Measurements from ENCODE around the gene TPRA1. TPM values are rescaled to one million over a fixed set of nuclear protein-coding genes. Genes with fewer than 3 reads are reported as not detected.

TPRA1 gene
- total RNA-seq, 1 experiment from 2014 or later = 35.1 TPM

DNA sequence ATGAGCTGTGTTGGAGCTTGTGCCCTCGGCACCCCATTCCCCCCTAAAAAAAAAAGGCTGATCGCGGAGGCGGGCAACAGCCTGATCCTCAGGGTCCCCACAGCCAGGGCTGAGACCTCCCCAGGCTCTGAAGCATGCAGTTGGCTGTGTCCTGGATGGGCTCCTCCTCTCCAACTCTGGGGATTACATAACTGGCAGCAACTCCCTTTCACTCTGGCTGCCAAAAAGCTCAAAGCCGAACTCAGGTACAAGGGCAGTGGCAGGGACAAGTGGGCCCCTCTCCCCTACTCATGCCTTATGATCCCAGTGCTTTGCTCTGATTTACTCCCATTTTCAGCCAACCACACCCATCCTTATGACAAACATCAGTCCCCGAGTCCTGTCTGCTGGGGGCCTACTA lies 18.3 kb downstream of the TPRA1 start:
- Histone ChIP-seq H3K4me2 (ENCODE audit: low read length) (no peak overlapping the region), H3K27ac (ENCODE audit: low read depth, low read length) (no peak overlapping the region), H3K4me3 (replicated peaks in 1 of 2; ENCODE audit: low read depth in 1 of 2, low read length in 2 of 2) (no peak overlapping the region), H3K36me3 (ENCODE audit: control insufficient read depth in 1 of 2, insufficient read depth in 2 of 2, low read length in 2 of 2) (peaks cover 3 to 17% of the 10 kb centered on the region in 2 experiments; a peak in 3 of 4 replicates), H3K4me1 (ENCODE audit: control insufficient read depth in 1 of 2, insufficient read depth in 2 of 2, low read length in 2 of 2) (peaks cover 0 to 4% of the 10 kb centered on the region in 2 experiments; a peak in 1 of 4 replicates), H3K27me3 (ENCODE audit: insufficient read depth, low read length) (no peaks in the 10 kb centered on the region), H3K9me3 (ENCODE audit: control insufficient read depth in 1 of 2, insufficient read depth in 1 of 2, low read depth in 1 of 2, low read length in 2 of 2) (no peaks in the 10 kb centered on the region), H3K9ac (ENCODE audit: low read length) (no peak overlapping the region), H3K79me2 (ENCODE audit: insufficient read depth, low read length) (no peaks in the 10 kb centered on the region), H4K20me1 (ENCODE audit: insufficient read depth) (no peaks in the 10 kb centered on the region), H2AFZ (ENCODE audit: low read depth, low read length, poor library complexity, severe bottlenecking) (no peak overlapping the region), H3K9me2 (ENCODE audit: insufficient read depth) (no peaks in the 10 kb centered on the region)
- TF ChIP-seq JUND (IDR thresholded peaks at IDR 0.05) (no peak), CEBPB (IDR thresholded peaks at IDR 0.05; ENCODE audit: low read depth) (no peak), ZNF274 (IDR thresholded peaks at IDR 0.05; ENCODE audit: low read depth, low read length) (no peak), FOSL1 (IDR thresholded peaks at IDR 0.05; ENCODE audit: low read depth) (no peak), CBX3 (IDR thresholded peaks at IDR 0.05; ENCODE audit: low read depth) (no peak), EZH2 (IDR thresholded peaks at IDR 0.05) (no peak), POLR2AphosphoS5 (IDR thresholded peaks at IDR 0.05; ENCODE audit: low read depth, low read length) (no peak), SP1 (IDR thresholded peaks at IDR 0.05; ENCODE audit: low read depth) (no peak), SRF (IDR thresholded peaks at IDR 0.05; ENCODE audit: low read depth) (no peak), YY1 (IDR thresholded peaks at IDR 0.05; ENCODE audit: extremely low read depth, insufficient replicate concordance, low read depth, low read length) (no peak), POLR2A (IDR thresholded peaks at IDR 0.05; ENCODE audit: borderline replicate concordance, extremely low read depth, insufficient read depth, insufficient read length) (no peak), RAD21 (IDR thresholded peaks at IDR 0.05; ENCODE audit: low read depth) (no peak)
- TF ChIP-seq, protein P1, sequence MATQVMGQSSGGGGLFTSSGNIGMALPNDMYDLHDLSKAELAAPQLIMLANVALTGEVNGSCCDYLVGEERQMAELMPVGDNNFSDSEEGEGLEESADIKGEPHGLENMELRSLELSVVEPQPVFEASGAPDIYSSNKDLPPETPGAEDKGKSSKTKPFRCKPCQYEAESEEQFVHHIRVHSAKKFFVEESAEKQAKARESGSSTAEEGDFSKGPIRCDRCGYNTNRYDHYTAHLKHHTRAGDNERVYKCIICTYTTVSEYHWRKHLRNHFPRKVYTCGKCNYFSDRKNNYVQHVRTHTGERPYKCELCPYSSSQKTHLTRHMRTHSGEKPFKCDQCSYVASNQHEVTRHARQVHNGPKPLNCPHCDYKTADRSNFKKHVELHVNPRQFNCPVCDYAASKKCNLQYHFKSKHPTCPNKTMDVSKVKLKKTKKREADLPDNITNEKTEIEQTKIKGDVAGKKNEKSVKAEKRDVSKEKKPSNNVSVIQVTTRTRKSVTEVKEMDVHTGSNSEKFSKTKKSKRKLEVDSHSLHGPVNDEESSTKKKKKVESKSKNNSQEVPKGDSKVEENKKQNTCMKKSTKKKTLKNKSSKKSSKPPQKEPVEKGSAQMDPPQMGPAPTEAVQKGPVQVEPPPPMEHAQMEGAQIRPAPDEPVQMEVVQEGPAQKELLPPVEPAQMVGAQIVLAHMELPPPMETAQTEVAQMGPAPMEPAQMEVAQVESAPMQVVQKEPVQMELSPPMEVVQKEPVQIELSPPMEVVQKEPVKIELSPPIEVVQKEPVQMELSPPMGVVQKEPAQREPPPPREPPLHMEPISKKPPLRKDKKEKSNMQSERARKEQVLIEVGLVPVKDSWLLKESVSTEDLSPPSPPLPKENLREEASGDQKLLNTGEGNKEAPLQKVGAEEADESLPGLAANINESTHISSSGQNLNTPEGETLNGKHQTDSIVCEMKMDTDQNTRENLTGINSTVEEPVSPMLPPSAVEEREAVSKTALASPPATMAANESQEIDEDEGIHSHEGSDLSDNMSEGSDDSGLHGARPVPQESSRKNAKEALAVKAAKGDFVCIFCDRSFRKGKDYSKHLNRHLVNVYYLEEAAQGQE (IDR thresholded peaks at IDR 0.05; ENCODE audit: low read depth) = no peak
- TF ChIP-seq, protein P2, sequence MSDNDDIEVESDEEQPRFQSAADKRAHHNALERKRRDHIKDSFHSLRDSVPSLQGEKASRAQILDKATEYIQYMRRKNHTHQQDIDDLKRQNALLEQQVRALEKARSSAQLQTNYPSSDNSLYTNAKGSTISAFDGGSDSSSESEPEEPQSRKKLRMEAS (IDR thresholded peaks at IDR 0.05) = no peak
- TF ChIP-seq, protein P3, sequence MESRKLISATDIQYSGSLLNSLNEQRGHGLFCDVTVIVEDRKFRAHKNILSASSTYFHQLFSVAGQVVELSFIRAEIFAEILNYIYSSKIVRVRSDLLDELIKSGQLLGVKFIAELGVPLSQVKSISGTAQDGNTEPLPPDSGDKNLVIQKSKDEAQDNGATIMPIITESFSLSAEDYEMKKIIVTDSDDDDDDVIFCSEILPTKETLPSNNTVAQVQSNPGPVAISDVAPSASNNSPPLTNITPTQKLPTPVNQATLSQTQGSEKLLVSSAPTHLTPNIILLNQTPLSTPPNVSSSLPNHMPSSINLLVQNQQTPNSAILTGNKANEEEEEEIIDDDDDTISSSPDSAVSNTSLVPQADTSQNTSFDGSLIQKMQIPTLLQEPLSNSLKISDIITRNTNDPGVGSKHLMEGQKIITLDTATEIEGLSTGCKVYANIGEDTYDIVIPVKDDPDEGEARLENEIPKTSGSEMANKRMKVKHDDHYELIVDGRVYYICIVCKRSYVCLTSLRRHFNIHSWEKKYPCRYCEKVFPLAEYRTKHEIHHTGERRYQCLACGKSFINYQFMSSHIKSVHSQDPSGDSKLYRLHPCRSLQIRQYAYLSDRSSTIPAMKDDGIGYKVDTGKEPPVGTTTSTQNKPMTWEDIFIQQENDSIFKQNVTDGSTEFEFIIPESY (IDR thresholded peaks at IDR 0.05; ENCODE audit: extremely low read depth, insufficient replicate concordance, low read length) = no peak
- TF ChIP-seq, protein P4, sequence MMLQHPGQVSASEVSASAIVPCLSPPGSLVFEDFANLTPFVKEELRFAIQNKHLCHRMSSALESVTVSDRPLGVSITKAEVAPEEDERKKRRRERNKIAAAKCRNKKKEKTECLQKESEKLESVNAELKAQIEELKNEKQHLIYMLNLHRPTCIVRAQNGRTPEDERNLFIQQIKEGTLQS (IDR thresholded peaks at IDR 0.05) = no peak
- no peak for ATAC-seq
- POLR2A ChIA-PET = no interaction called here
- RAD21 ChIA-PET (ENCODE audit: low non-redundant PET in 1 of 2, low total read pairs in 2 of 2, uncharacterized antibody in 2 of 2, unreplicated experiment in 2 of 2) = no interaction called here
- CTCF ChIA-PET = no interaction called here
- DNase-seq (ENCODE audit: low read depth, low spot score) = no peak
- BruUV-seq (replicated peaks) = no TSS peak
- intact Hi-C loops (cut with micrococcal nuclease) = no loop called here
